Activated naive CD8-positive, alpha-beta T cell (primary cell): Measurements from ENCODE around the gene RAMACL.
"Not testable (repeated sequence)": the region's sequence is repeated elsewhere in the genome, so short reads cannot be mapped to it uniquely, and the experiment has no call there.

Experiments used
- H3K27ac Mint-ChIP-seq: one replicate; pipeline ENCODE4 v1.8.0; 2021; ENCODE audit warnings: mixed read lengths
- H3K27me3 Mint-ChIP-seq: one replicate; pipeline ENCODE4 v1.8.0; 2021; ENCODE audit warnings: mixed read lengths
- H3K36me3 Mint-ChIP-seq: one replicate; pipeline ENCODE4 v1.8.0; 2021; ENCODE audit warnings: mixed read lengths
- H3K4me1 Mint-ChIP-seq: one replicate; pipeline ENCODE4 v1.8.0; 2021; ENCODE audit warnings: low read depth, mixed read lengths
- H3K4me3 Mint-ChIP-seq: one replicate; pipeline ENCODE4 v1.8.0; 2021; ENCODE audit warnings: mild to moderate bottlenecking, mixed read lengths
- H3K9me3 Mint-ChIP-seq: one replicate; pipeline ENCODE4 v1.8.0; 2021; ENCODE audit warnings: low read depth, mixed read lengths

The RAMACL gene

DNA sequence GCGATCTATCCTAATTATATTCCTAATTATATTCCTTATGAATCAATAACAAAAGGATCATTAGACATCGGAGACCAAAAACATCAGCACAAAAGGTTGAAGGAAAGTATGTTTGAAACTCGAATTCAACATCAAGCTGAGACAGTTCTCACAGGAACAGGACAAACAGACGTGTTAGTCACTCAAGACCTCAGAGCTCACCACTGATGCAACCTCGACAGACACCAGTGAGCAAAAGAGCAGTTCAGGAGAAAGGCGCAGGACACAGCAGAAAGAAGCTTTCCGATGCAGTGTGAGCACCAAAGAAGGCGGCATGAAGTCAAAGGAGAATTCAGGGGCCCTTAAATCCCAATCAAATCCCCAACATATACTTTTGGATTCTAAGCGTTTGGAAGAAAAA lies 6.3 kb upstream of the RAMACL start:
- peaks cover 11% of the 10 kb centered on the region for H3K4me1 Mint-ChIP-seq
- H3K27ac Mint-ChIP-seq = no peak overlapping the region
- H3K27me3 Mint-ChIP-seq = no peaks in the 10 kb centered on the region
- no peak overlapping the region for H3K4me3 Mint-ChIP-seq
- peaks cover 6% of the 10 kb centered on the region for H3K36me3 Mint-ChIP-seq
- no peaks in the 10 kb centered on the region for H3K9me3 Mint-ChIP-seq

DNA sequence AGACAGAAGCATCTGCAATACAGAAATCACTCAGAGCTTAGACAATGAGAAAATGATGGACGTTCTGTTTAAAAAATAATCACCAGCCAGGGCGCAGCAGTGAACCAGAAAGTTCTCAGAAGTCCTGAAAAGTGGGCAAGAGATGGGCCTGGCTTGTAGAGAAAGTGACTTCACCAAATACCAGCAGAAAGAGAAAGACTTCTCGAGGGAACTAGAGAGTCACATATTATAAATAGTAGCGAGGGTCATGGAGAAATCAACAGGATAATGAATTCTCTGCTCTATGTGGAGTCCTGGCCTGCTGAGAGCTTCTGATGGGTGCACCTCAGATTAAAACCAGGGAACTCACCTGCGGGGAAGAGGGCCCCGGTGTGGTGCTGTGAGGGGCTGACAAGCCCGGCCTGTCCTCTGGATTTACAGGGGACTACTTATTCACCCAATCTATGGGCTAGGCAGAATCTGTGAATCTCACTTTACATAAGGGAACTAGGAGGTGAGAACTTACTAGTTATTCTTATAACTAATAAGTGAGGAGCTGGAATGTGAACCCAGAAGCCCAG lies 5.6 kb upstream of the RAMACL start:
- H3K27me3 Mint-ChIP-seq = no peaks in the 10 kb centered on the region
- H3K36me3 Mint-ChIP-seq = peaks cover 2% of the 10 kb centered on the region
- H3K9me3 Mint-ChIP-seq = no peaks in the 10 kb centered on the region
- no peak overlapping the region for H3K4me3 Mint-ChIP-seq
- no peak overlapping the region for H3K27ac Mint-ChIP-seq
- peaks cover 11% of the 10 kb centered on the region for H3K4me1 Mint-ChIP-seq

DNA sequence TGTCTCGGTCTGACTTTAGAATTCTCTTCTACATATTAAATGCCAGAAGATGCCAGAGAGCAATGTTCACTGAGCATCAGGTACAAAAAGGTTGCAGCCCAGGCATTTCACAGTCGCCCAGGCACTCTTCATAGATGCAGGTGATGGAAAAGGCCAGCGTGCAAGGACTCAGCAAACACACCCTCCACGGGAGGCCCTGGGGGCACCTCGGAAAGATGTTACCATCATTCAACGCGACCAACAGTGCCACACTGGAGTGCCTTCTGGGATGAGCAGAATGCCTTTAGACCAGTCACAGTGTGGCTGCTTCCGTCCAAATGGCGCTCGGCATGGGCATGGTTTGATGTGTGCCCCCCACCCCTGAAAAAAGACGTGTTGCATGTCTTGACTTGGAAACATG lies 4.5 kb upstream of the RAMACL start:
- Mint-ChIP-seq H3K36me3 (peaks cover 2% of the 10 kb centered on the region), H3K4me3 (no peak overlapping the region), H3K9me3 (no peaks in the 10 kb centered on the region), H3K27ac (no peak overlapping the region), H3K4me1 (peaks cover 11% of the 10 kb centered on the region), H3K27me3 (no peaks in the 10 kb centered on the region)

DNA sequence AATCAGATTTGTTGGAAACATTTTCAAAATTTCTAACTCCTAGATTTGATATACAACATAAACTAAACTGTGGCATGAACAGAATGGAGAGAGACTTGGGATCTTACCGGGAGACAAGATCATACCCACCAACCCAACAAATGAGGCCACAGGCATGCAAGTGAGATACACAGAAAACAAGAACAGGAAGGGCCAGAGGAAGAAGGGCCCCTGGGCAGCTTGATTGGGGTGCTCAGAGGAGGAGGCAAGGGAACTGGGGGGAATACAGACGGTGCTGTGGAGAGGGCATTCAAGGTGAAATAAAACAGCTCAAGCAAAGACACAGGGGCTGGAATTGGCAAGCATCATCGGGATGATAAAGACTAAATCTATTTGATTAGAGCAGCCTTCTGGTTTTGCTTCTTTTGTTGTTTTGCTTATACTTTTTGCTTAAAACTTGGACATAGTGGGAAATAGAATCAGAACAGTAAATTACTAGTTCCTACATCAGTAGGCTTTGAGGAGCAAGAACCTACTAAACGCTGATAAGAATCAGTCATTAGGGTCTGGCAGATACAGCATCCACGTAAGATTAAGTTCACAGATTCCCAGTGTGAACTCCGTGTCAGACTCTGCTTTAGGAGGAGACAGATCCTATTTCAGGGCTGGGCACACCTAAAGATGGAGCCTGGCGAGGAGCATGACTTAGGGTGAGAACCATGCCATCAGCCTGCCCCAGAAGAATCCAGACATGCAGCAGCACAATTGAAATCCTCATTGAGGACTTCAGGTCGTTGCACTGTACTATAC lies 3.5 kb upstream of the RAMACL start:
- H3K4me1 Mint-ChIP-seq = peaks cover 11% of the 10 kb centered on the region
- H3K9me3 Mint-ChIP-seq = no peaks in the 10 kb centered on the region
- no peak overlapping the region for H3K27ac Mint-ChIP-seq
- no peaks in the 10 kb centered on the region for H3K27me3 Mint-ChIP-seq
- H3K36me3 Mint-ChIP-seq = no peaks in the 10 kb centered on the region
- no peak overlapping the region for H3K4me3 Mint-ChIP-seq

DNA sequence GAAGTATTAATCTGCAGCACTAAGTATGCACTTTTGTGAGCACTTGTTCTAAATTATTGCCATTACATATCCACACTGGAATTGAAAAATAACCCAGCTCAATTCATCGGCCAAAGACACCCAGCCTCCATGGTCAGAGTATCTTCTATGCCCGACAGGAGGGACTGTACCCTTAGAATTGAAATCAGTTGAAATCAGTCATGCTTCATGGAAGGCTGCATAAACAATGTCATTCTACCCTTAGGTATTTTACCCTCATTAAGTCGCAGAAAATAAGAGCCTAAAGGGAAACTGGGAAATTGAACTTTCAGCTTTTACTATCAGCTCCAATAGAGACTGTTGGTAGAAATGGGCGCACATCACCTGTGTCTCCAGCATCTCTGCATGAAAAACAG lies 2.9 kb upstream of the RAMACL start:
- Mint-ChIP-seq H3K9me3 (no peaks in the 10 kb centered on the region), H3K4me3 (no peak overlapping the region), H3K36me3 (no peaks in the 10 kb centered on the region), H3K4me1 (peaks cover 11% of the 10 kb centered on the region), H3K27ac (no peak overlapping the region), H3K27me3 (no peaks in the 10 kb centered on the region)

DNA sequence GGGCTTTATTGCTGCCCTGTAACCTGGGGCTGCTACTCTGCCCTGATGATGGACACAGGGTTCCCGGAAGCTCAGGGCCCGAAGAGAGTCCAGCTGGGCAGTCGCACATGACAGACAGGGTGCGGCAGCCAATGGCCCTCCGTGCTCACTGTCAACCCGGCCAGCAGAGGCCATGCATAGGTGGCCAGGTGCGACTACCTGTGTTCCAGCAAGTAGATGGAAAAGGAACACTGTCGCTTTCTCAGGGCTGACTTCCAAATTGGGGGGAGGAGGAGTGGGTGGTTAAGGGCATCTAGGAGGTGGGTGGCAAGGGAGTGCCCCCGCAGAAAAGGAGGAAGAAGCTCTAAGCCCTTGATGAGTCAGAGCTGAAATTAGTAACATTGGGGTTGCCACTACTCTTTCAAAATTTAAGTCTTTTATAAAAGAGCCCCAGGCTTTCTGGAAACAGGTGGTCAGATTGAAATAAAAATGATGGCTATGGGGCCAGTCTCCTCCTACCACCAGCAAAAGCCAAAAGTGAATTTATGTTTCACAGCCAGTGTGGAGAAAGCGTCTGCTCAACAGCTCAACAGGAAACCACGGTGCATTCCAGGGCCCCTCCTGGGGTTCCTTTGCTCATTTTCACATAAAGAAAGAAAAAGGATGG lies 2.3 kb upstream of the RAMACL start:
- Mint-ChIP-seq H3K36me3 (no peaks in the 10 kb centered on the region), H3K27ac (no peak overlapping the region), H3K4me3 (no peak overlapping the region), H3K4me1 (peaks cover 11% of the 10 kb centered on the region), H3K9me3 (no peaks in the 10 kb centered on the region), H3K27me3 (no peaks in the 10 kb centered on the region)

DNA sequence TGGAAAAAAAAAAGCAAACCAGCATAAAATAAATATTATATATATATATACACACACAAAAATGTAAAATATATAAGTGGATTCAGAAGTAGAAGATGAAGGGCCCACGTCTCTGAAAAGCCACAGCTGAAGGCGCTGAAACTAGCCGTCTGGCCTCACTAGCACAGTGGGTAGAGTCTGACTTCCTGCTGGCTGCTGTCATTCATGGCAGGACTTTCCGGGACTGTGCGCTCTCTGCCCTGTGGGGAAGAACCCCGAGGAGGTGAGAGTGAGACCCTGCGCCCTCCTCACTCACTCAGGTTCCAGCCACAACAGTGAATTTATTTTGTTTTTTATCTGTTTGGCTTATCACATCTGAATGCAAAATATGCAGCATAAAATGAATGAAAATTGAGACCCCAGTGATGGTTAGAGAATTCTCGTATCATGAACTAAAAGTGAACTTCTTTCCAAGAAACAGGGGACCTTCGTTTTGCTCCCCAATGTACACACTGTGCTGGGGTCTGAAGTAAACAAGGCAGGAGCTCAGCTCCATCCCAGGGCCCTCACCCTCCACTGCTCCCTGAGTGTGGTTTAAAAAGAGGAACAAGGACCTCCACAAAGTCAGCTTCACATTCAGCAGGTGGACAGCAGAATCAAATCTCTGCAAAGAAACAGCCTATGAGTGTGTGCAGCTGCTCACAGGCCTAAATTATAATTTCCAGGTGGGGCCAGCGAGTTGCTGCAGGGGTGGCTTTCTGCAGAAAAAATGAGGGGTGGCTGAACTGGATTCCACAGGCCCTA lies 1.3 kb upstream of the RAMACL start:
- no peak overlapping the region for H3K27ac Mint-ChIP-seq
- no peaks in the 10 kb centered on the region for H3K27me3 Mint-ChIP-seq
- H3K36me3 Mint-ChIP-seq = no peaks in the 10 kb centered on the region
- no peaks in the 10 kb centered on the region for H3K9me3 Mint-ChIP-seq
- H3K4me3 Mint-ChIP-seq = no peak overlapping the region
- peaks cover 11% of the 10 kb centered on the region for H3K4me1 Mint-ChIP-seq

DNA sequence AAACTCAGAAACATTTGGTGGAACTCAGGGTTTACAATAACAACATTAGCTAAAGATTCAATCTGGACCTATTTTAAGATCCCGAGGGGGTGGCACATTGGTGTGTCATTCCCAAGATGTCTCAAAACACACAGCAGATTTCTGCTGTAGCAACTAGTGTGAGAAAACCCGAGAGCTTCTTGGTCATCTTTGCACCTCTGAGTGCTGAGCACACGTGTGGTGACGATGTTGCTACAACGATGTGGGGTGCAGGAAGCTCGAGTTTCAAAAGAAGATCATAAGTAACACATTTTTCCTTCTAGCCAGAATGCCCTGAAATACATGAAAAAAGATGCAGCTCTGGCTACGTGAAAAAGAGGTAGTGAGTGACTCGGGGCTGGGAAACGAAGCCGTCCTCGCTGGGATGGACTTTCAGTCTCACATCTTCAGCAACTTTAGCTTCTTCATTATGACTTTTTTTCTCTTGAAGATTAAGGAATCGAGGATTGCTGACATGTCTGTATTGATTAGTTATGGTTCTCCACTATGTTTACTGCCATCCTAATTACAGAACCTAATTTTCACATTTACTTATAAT lies 1.5 kb downstream of the RAMACL start:
- Mint-ChIP-seq H3K4me1 (peaks cover 11% of the 10 kb centered on the region), H3K27ac (no peak overlapping the region), H3K9me3 (no peaks in the 10 kb centered on the region), H3K27me3 (no peaks in the 10 kb centered on the region), H3K4me3 (no peak overlapping the region), H3K36me3 (no peaks in the 10 kb centered on the region)

DNA sequence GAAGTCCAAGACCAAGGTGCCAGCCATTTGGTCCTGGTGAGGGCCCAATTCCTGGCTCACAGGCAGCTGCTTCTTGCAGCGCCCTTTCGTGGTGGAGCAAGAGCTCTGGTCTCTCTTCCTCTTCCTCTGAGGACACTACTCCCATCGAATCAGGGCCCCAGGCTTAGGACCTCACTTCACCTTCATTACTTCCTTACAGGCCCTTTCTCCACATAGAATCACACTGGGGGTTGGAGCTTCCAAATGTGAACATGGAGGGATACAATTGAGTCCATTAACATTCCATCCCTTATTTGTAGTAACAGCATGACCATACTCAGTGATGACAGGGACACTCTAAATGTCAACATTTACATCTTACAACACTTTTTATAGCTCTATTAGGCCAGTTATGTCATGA lies 2.3 kb downstream of the RAMACL start:
- Mint-ChIP-seq H3K9me3 (no peaks in the 10 kb centered on the region), H3K27me3 (no peaks in the 10 kb centered on the region), H3K36me3 (no peaks in the 10 kb centered on the region), H3K4me1 (peaks cover 8% of the 10 kb centered on the region), H3K27ac (no peak overlapping the region), H3K4me3 (no peak overlapping the region)

DNA sequence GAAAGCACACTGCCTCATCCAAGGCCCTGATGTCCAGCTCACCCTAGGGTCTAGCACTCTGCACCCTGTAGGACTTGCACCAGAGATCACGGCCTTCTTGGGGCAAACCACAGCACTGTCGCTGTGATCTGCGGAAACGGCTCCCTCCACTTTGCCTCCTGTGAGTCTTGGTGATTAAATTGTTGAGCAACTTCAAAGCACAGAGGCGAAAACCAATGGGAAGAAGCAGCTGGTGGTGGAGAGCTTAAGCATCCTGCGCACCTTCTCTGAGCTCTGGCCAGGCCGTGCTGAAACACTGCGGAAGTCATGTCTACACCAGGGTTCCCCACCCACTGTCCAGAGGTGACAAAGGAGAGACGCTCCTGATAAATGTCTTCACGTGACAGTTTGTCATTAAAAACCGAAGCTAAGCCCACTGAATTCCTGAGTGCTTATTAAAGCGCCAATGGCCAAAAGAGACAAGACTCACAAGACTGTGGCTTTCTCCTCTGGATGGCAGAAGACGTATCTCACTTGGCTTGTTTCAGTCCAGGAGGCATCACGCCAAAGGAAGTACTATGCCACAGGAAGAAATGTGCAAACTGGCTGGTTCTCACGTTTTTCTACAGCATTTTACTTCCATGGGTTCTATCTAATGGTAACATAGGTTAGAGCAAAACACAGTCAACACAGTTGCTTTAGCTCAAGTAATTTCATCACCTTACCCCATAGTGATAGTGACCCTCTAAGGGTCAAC lies 3.1 kb downstream of the RAMACL start:
- H3K9me3 Mint-ChIP-seq = no peaks in the 10 kb centered on the region
- no peak overlapping the region for H3K4me3 Mint-ChIP-seq
- peaks cover under 1% of the 10 kb centered on the region for H3K4me1 Mint-ChIP-seq
- H3K27ac Mint-ChIP-seq = no peak overlapping the region
- H3K36me3 Mint-ChIP-seq = no peaks in the 10 kb centered on the region
- H3K27me3 Mint-ChIP-seq = no peaks in the 10 kb centered on the region

DNA sequence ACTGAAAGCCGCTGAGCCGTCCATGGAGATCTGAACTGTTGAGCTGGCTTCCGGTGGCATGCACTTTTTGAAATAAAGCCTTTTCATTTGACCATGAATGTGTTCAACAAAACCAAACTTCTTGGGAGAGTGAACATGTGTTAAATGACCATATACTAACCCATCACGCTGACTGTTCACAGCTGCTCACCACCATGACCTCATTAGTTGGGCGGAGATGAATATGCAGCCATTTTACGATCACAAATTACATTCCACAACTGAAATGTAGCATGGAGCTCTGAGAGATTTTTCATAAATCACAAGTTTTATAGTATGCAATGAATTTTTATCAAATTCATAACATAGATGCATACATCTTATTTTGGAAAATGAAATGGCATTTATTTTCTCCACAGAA lies 4.2 kb downstream of the RAMACL start:
- H3K36me3 Mint-ChIP-seq = peaks cover 4% of the 10 kb centered on the region
- no peaks in the 10 kb centered on the region for H3K9me3 Mint-ChIP-seq
- H3K27ac Mint-ChIP-seq = no peak overlapping the region
- H3K4me3 Mint-ChIP-seq = no peak overlapping the region
- H3K27me3 Mint-ChIP-seq = no peaks in the 10 kb centered on the region
- H3K4me1 Mint-ChIP-seq = no peaks in the 10 kb centered on the region

DNA sequence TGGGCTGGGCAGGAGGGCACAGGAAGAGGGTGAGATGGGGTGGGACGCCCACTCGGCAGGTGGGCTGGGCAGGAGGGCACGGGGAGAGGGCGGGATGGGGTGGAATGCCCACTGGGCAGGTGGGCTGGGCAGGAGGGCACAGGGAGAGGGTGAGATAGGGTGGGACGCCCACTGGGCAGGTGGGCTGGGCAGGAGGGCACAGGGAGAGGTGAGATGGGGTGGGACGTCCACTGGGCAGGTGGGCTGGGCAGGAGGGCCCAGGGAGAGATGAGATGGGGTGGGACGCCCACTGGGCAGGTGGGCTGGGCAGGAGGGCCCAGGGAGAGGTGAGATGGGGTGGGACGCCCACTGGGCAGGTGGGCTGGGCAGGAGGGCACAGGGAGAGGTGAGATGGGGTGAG lies 4.7 kb downstream of the RAMACL start:
- H3K9me3 Mint-ChIP-seq, H3K4me1 Mint-ChIP-seq, H3K4me3 Mint-ChIP-seq, H3K36me3 Mint-ChIP-seq, H3K27ac Mint-ChIP-seq, H3K27me3 Mint-ChIP-seq: not testable (repeated sequence)

DNA sequence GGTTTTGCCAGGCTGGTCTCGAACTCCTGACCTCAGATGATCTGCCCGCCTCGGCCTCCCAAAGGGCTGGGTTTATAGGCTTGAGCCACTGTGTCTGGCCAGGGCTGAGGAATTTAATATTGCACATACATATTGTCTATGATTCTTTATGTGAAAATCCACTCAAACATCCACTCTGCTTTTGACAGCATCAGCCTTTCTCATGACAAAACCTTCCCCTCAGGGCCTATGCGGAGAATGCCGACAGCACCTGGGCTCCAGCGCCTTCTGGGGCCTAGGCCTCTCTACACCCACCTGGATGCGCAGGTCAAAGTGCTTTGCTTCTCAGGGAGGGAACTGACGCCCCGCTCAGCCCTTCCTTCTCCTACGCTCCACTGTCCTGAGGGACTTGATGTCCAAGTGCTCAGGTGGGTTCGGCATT lies 5.4 kb downstream of the RAMACL start:
- H3K27ac Mint-ChIP-seq = no peak overlapping the region
- H3K4me1 Mint-ChIP-seq = no peaks in the 10 kb centered on the region
- no peaks in the 10 kb centered on the region for H3K27me3 Mint-ChIP-seq

More for the DNA sequence above, 5.4 kb downstream of the RAMACL start:
- Mint-ChIP-seq H3K9me3 (peaks cover 5% of the 10 kb centered on the region), H3K36me3 (peaks cover 7% of the 10 kb centered on the region), H3K4me3 (no peak overlapping the region)
